ENCODE results near the gene KIF3C.
A peak's percentile ranks its signal among the peaks of the same experiment; 100 is the strongest.
"Not testable (repeated sequence)": the region's sequence is repeated elsewhere in the genome, so short reads cannot be mapped to it uniquely, and the experiment has no call there.

Gene KIF3C

GRCh38 chr2:25958611-25959010 lies 23.7 kb downstream of the KIF3C start:
- not testable (repeated sequence) for DNase-seq

- DNase-seq, result no peak
Observed at GRCh38 chr2:25957743-25958142, 24.6 kb downstream of the KIF3C start.

GRCh38 chr2:25955869-25956535 lies 26.3 kb downstream of the KIF3C start:
- DNase-seq, result no peak

GRCh38 chr2:25955036-25955435 lies 27.3 kb downstream of the KIF3C start:
- DNase-seq, result no peak

- no peak for DNase-seq
Observed at GRCh38 chr2:25954199-25954752, 28.0 kb downstream of the KIF3C start.

- peak; percentile 40 for DNase-seq
Observed at GRCh38 chr2:25951071-25951547, 31.2 kb downstream of the KIF3C start.

- no peak for DNase-seq
Observed at GRCh38 chr2:25948437-25948836, 33.9 kb downstream of the KIF3C start.

GRCh38 chr2:25941042-25941441 lies 41.3 kb downstream of the KIF3C start:
- no peak for DNase-seq

- no peak for DNase-seq
Observed at GRCh38 chr2:25939257-25939668, 43.0 kb downstream of the KIF3C start.

GRCh38 chr2:25938345-25938744 lies 44.0 kb downstream of the KIF3C start:
- no peak for DNase-seq

- DNase-seq, result no peak
Observed at GRCh38 chr2:25936889-25937545, 45.3 kb downstream of the KIF3C start.

- DNase-seq, result no peak
Observed at GRCh38 chr2:25933622-25934021, 48.7 kb downstream of the KIF3C start.

- DNase-seq, result no peak
Observed at GRCh38 chr2:25929789-25930473, 52.4 kb downstream of the KIF3C start.

GRCh38 chr2:25928668-25929067 lies 53.6 kb downstream of the KIF3C start:
- DNase-seq, result no peak

GRCh38 chr2:25926984-25927756 lies 55.1 kb downstream of the KIF3C start:
- DNase-seq, result no peak

GRCh38 chr2:25922501-25922900 lies 59.8 kb downstream of the KIF3C start:
- DNase-seq, result no peak

- no peak for DNase-seq
Observed at GRCh38 chr2:25920786-25921415, 61.4 kb downstream of the KIF3C start.

- no peak for DNase-seq
Observed at GRCh38 chr2:25920336-25920735, 62.0 kb downstream of the KIF3C start.

- no peak for DNase-seq
Observed at GRCh38 chr2:25917832-25918231, 64.5 kb downstream of the KIF3C start.

GRCh38 chr2:25917411-25917810 lies 64.9 kb downstream of the KIF3C start:
- DNase-seq, result not testable (repeated sequence)

- DNase-seq, result not testable (repeated sequence)
Observed at GRCh38 chr2:25915944-25916772, 66.1 kb downstream of the KIF3C start.
